Activated CD4-positive, alpha-beta T cell treated with anti-CD3 and anti-CD28 coated beads, Interleukin-2, amount 10 ng/mL, durations not matched to agents 7 days and 5 days (primary cell): ENCODE data around the gene IFT122. TPM values are rescaled to one million over a fixed set of nuclear protein-coding genes. Genes with fewer than 3 reads are reported as not detected.

ENCODE experiments used
- CTCF ChIA-PET: fragments of 350-600 bp; sonication (Branson Sonifier 250); formaldehyde crosslinking; loops from one replicate; lab custom pipeline; 2021; ENCODE audit warnings: antibody characterized with exemption; lab: Charles Lee
- POLR2A ChIA-PET: fragments of 350-600 bp; sonication (Branson Sonifier 250); formaldehyde crosslinking; loops from one replicate; lab custom pipeline; 2021; ENCODE audit warnings: antibody characterized with exemption; lab: Charles Lee
- DNase-seq: peaks from one replicate; pipeline ENCODE4 v3.0.0-alpha.2; 2020
- H3K27ac Mint-ChIP-seq: one replicate; pipeline ENCODE4 v1.8.0; 2021; ENCODE audit warnings: mild to moderate bottlenecking, moderate library complexity, mixed read lengths
- H3K27me3 Mint-ChIP-seq: one replicate; pipeline ENCODE4 v1.8.0; 2021; ENCODE audit warnings: mixed read lengths
- H3K36me3 Mint-ChIP-seq: one replicate; pipeline ENCODE4 v1.8.0; 2021; ENCODE audit warnings: low read depth, mixed read lengths
- H3K4me1 Mint-ChIP-seq: one replicate; pipeline ENCODE4 v1.8.0; 2021; ENCODE audit warnings: mixed read lengths
- H3K4me3 Mint-ChIP-seq: one replicate; pipeline ENCODE4 v1.8.0; 2021; ENCODE audit warnings: mild to moderate bottlenecking, moderate library complexity, mixed read lengths
- H3K9me3 Mint-ChIP-seq: one replicate; pipeline ENCODE4 v1.8.0; 2021; ENCODE audit warnings: mixed read lengths
- total RNA-seq, 2 experiments: library from RNA; stranded (reverse); gene quantifications; one replicate each; pipeline ENCODE4 v1.2.3, GENCODE V29; 2021

IFT122 gene
- total RNA-seq, 2 experiments from 2014 or later = 24.9 to 27.2 TPM

GRCh38 chr3:129548104-129548965, 108.3 kb downstream of the IFT122 start:
- ChIA-PET POLR2A (no interaction called here), CTCF (interaction anchor here (1.7 kb wide), 1 partner anchor 11 kb away, joined by 3 read pairs; no protein-coding TSS in a partner anchor)
- Mint-ChIP-seq H3K27me3 (peaks cover 12% of the 10 kb centered on the region), H3K9me3 (no peaks in the 10 kb centered on the region), H3K4me3 (no peak overlapping the region), H3K36me3 (no peaks in the 10 kb centered on the region), H3K27ac (no peak overlapping the region), H3K4me1 (no peaks in the 10 kb centered on the region)
- no peak for DNase-seq

- CTCF ChIA-PET = interaction anchor here (1.7 kb wide), 1 partner anchor 10 kb away, joined by 3 read pairs; no protein-coding TSS in a partner anchor
- POLR2A ChIA-PET = no interaction called here
Measured at GRCh38 chr3:129549006-129549800, 109.2 kb downstream of the IFT122 start.

GRCh38 chr3:129549805-129550204, 109.8 kb downstream of the IFT122 start:
- Mint-ChIP-seq H3K27me3 (peaks cover 16% of the 10 kb centered on the region), H3K27ac (no peak overlapping the region), H3K4me3 (no peak overlapping the region), H3K36me3 (no peaks in the 10 kb centered on the region), H3K4me1 (peaks cover 7% of the 10 kb centered on the region), H3K9me3 (no peaks in the 10 kb centered on the region)
- ChIA-PET CTCF (interaction anchor here (1.4 to 1.7 kb wide), 2 partner anchors 9 to 10 kb away, joined by 3 to 4 read pairs; no protein-coding TSS in a partner anchor), POLR2A (no interaction called here)
- no peak for DNase-seq

More at GRCh38 chr3:129549006-129549800, 109.2 kb downstream of the IFT122 start:
- Mint-ChIP-seq H3K36me3 (no peaks in the 10 kb centered on the region), H3K27me3 (peaks cover 14% of the 10 kb centered on the region), H3K4me3 (no peak overlapping the region), H3K9me3 (no peaks in the 10 kb centered on the region), H3K4me1 (peaks cover 7% of the 10 kb centered on the region), H3K27ac (no peak overlapping the region)
- DNase-seq = no peak

GRCh38 chr3:129552287-129553050, 112.4 kb downstream of the IFT122 start:
- no peaks in the 10 kb centered on the region for H3K9me3 Mint-ChIP-seq
- no peak for DNase-seq
- peaks cover 16% of the 10 kb centered on the region for H3K27me3 Mint-ChIP-seq
- H3K4me3 Mint-ChIP-seq = no peak overlapping the region
- H3K36me3 Mint-ChIP-seq = no peaks in the 10 kb centered on the region
- H3K27ac Mint-ChIP-seq = no peak overlapping the region
- peaks cover 7% of the 10 kb centered on the region for H3K4me1 Mint-ChIP-seq
- CTCF ChIA-PET = interaction anchor here (0.5 kb wide), 1 partner anchor 587 kb away, joined by 4 read pairs; no protein-coding TSS in a partner anchor
- POLR2A ChIA-PET = no interaction called here

- H3K27me3 Mint-ChIP-seq = peaks cover 16% of the 10 kb centered on the region
- H3K27ac Mint-ChIP-seq = no peak overlapping the region
- ChIA-PET POLR2A (no interaction called here), CTCF (interaction anchor here (0.5 kb wide), 1 partner anchor 445 kb away, joined by 3 read pairs; no protein-coding TSS in a partner anchor)
- DNase-seq = no peak
- H3K36me3 Mint-ChIP-seq = no peaks in the 10 kb centered on the region
- peaks cover 9% of the 10 kb centered on the region for H3K4me1 Mint-ChIP-seq
- no peak overlapping the region for H3K4me3 Mint-ChIP-seq
- H3K9me3 Mint-ChIP-seq = no peaks in the 10 kb centered on the region
Measured at GRCh38 chr3:129553171-129553570, 113.1 kb downstream of the IFT122 start.

GRCh38 chr3:129553719-129554118, 113.7 kb downstream of the IFT122 start:
- H3K4me1 Mint-ChIP-seq = peaks cover 9% of the 10 kb centered on the region
- CTCF ChIA-PET = interaction anchor here (0.5 to 1.6 kb wide), 2 partner anchors 32 to 445 kb away, joined by 3 to 5 read pairs; no protein-coding TSS in a partner anchor
- no peak overlapping the region for H3K4me3 Mint-ChIP-seq
- H3K9me3 Mint-ChIP-seq = no peaks in the 10 kb centered on the region
- POLR2A ChIA-PET = no interaction called here
- H3K27ac Mint-ChIP-seq = no peak overlapping the region
- DNase-seq = peak; percentile 15
- H3K27me3 Mint-ChIP-seq = peaks cover 16% of the 10 kb centered on the region
- no peaks in the 10 kb centered on the region for H3K36me3 Mint-ChIP-seq

GRCh38 chr3:129554356-129555152, 114.5 kb downstream of the IFT122 start:
- ChIA-PET POLR2A (no interaction called here), CTCF (interaction anchor here (1.6 kb wide), 1 partner anchor 32 kb away, joined by 5 read pairs; no protein-coding TSS in a partner anchor)
- no peak for DNase-seq
- Mint-ChIP-seq H3K27ac (no peak overlapping the region), H3K27me3 (peaks cover 16% of the 10 kb centered on the region), H3K9me3 (no peaks in the 10 kb centered on the region), H3K36me3 (no peaks in the 10 kb centered on the region), H3K4me1 (peaks cover 9% of the 10 kb centered on the region), H3K4me3 (no peak overlapping the region)

GRCh38 chr3:129555153-129555550, 115.1 kb downstream of the IFT122 start:
- Mint-ChIP-seq H3K4me3 (no peak overlapping the region), H3K36me3 (no peaks in the 10 kb centered on the region), H3K9me3 (no peaks in the 10 kb centered on the region), H3K4me1 (peaks cover 9% of the 10 kb centered on the region), H3K27ac (no peak overlapping the region), H3K27me3 (peaks cover 16% of the 10 kb centered on the region)
- DNase-seq = no peak
- ChIA-PET POLR2A (no interaction called here), CTCF (interaction anchor here (0.6 to 1.6 kb wide), 2 partner anchors 31 to 109 kb away, joined by 3 to 5 read pairs; no protein-coding TSS in a partner anchor)

- Mint-ChIP-seq H3K4me1 (peaks cover 9% of the 10 kb centered on the region), H3K36me3 (no peaks in the 10 kb centered on the region), H3K27ac (no peak overlapping the region), H3K27me3 (peaks cover 16% of the 10 kb centered on the region), H3K4me3 (no peak overlapping the region), H3K9me3 (no peaks in the 10 kb centered on the region)
- ChIA-PET CTCF (interaction anchor here (0.6 kb wide), 1 partner anchor 108 kb away, joined by 3 read pairs; no protein-coding TSS in a partner anchor), POLR2A (no interaction called here)
- no peak for DNase-seq
Measured at GRCh38 chr3:129555616-129556357, 115.8 kb downstream of the IFT122 start.

GRCh38 chr3:129556358-129556695, 116.3 kb downstream of the IFT122 start:
- CTCF ChIA-PET = interaction anchor here (1.6 kb wide), 1 partner anchor 34 kb away, joined by 4 read pairs; no protein-coding TSS in a partner anchor
- peaks cover 9% of the 10 kb centered on the region for H3K4me1 Mint-ChIP-seq
- peaks cover 15% of the 10 kb centered on the region for H3K27me3 Mint-ChIP-seq
- H3K9me3 Mint-ChIP-seq = no peaks in the 10 kb centered on the region
- no peaks in the 10 kb centered on the region for H3K36me3 Mint-ChIP-seq
- DNase-seq = no peak
- H3K4me3 Mint-ChIP-seq = no peak overlapping the region
- no peak overlapping the region for H3K27ac Mint-ChIP-seq
- POLR2A ChIA-PET = no interaction called here
